Measurements from ENCODE around the gene ATP5MK.
A peak's percentile ranks its signal among the peaks of the same experiment; 100 is the strongest.

ATP5MK gene

DNA sequence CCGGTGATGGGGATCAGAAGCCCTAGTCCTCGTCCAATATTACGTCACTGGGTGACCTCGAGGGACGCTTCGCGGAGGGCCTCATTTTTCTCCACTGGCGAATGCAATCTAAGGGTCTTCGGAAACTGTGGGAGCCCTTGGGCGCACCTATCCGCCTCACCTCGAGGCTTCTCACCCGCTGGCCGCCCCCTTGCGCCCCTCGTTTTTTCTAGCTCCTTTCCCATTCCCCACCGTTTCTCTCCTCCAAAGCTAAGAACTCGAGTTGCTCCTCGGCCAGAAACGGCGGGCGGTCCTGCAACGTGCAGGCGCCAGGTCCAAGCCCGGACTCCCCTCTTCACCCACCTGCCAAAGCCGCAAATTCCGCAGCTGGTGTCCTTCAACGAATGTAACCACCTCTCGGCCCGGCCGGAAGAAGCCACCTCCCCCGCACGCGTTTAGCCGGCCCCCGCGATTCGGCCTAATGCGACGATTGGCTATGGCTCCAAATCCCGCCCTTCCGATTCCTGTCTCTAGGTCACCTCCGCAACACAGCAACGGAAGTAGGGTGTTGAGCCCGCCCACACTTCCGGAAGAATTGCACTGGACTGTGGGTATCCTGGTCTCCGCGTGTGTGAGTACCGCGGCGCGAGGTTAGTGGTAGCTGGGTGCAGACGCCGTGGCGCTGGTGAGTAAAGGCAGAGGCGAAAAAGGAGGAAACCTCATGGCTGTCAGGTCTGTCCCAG, at the start of gene ATP5MK, which contains the start of gene PDCD11:
TSS of gene ATP5MK (minus strand) at position 409 of the 722 bp plus-strand sequence. CDS start 4,018 bp downstream, outside the sequence.
TSS of gene PDCD11 (plus strand) at position 560 of the 722 bp plus-strand sequence. CDS start 1,801 bp downstream, outside the sequence.
- ChIA-PET POLR2A (interaction anchor here (0.8 kb wide), 1 partner anchor 28 kb away, joined by 5 read pairs; the partner anchor contains the start of gene TAF5), CTCF (interaction anchor here (0.8 to 3.9 kb wide), 7 partner anchors 12 to 479 kb away, joined by 3 to 23 read pairs (median 4); partner anchors contain the start of gene TAF5)
- TF ChIP-seq CTCF (IDR thresholded peaks at IDR 0.05; ENCODE audit: control extremely low read depth, extremely low read depth, low read depth, missing control alignments): no peak

DNA sequence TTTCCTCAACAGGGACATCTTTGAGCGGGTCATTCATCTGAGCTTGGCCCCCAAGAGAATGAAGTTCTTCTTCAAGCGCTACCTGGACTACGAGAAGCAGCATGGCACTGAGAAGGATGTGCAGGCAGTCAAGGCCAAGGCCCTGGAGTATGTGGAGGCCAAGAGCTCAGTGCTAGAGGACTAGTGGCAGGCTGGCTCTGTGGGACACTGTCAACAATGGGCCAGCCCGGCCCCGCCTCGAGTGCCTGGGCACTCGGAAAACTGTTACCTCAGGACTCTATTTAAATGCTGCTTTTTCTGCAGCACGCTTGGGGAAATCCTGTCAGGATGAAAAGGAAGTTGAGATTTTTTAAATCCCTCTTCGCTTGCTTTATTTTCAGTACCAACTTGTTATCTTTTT, 49.1 kb upstream of the ATP5MK start:
- ChIA-PET CTCF (interaction anchor here (1.0 kb wide), 1 partner anchor 38 kb away, joined by 3 read pairs; no protein-coding TSS in a partner anchor), POLR2A (no interaction called here)
- DNase-seq (ENCODE audit: extremely low spot score): no peak
- no peak for TF ChIP-seq CTCF (IDR thresholded peaks at IDR 0.05; ENCODE audit: control extremely low read depth, extremely low read depth, low read depth, missing control alignments)

More for the DNA sequence above, at the start of gene ATP5MK, which contains the start of gene PDCD11:
- DNase-seq (ENCODE audit: extremely low spot score): peak; percentile 98

GRCh38 chr10:103444478-103444877, 48.2 kb upstream of the ATP5MK start:
- TF ChIP-seq CTCF (IDR thresholded peaks at IDR 0.05; ENCODE audit: control extremely low read depth, extremely low read depth, low read depth, missing control alignments): no peak
- no peak for DNase-seq (ENCODE audit: extremely low spot score)
- CTCF ChIA-PET: interaction anchor here (0.8 to 1.0 kb wide), 2 partner anchors 28 to 39 kb away, joined by 3 read pairs; no protein-coding TSS in a partner anchor
- POLR2A ChIA-PET: no interaction called here

- ChIA-PET CTCF (interaction anchor here (0.8 to 1.1 kb wide), 2 partner anchors 27 to 34 kb away, joined by 3 read pairs; no protein-coding TSS in a partner anchor), POLR2A (interaction anchor here (0.5 kb wide), 1 partner anchor 23 kb away, joined by 4 read pairs; no protein-coding TSS in a partner anchor)
- no peak for DNase-seq (ENCODE audit: extremely low spot score)
- TF ChIP-seq CTCF (IDR thresholded peaks at IDR 0.05; ENCODE audit: control extremely low read depth, extremely low read depth, low read depth, missing control alignments): no peak
Measured at GRCh38 chr10:103443475-103444185, 47.4 kb upstream of the ATP5MK start.

DNA sequence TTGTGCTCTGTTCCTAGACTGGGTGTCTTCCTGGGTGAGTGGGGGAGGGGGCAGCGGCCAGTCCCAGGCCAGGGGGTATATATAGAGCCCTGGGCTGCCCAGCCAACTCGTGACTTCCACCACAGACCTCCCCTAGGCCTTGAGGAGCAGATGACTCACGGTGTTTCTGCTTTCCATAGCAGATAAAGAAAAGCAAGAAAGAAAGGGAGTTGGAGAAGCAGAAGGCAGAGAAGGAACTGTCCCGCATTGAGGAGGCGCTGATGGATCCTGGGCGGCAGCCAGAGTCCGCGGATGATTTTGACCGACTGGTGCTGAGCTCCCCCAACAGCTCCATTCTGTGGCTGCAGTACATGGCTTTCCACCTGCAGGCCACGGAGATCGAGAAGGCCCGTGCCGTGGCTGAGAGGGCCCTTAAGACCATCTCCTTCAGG, 45.8 kb upstream of the ATP5MK start:
- POLR2A ChIA-PET: no interaction called here
- TF ChIP-seq CTCF (IDR thresholded peaks at IDR 0.05; ENCODE audit: control extremely low read depth, extremely low read depth, low read depth, missing control alignments): no peak
- DNase-seq (ENCODE audit: extremely low spot score): no peak
- CTCF ChIA-PET: interaction anchor here (1.1 to 1.8 kb wide), 2 partner anchors 26 to 44 kb away, joined by 5 read pairs; no protein-coding TSS in a partner anchor

DNA sequence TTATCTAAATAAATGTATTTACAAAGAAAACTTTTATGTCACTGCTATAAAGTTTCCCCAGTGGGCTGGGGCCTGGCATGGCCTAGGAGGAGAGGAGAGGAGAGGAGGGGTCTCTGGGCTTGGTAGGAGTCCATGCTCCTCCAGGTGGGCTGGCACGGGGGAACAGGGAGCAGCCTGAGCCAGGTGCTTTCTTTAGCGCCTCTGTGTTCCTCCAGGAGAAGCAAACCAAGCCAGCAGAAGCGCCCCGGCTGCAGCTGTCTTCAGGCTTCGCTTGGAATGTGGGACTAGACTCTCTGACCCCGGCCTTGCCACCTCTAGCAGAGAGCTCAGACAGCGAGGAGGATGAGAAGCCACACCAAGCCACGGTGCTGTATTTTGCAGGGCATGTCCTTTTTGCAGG, 45.3 kb upstream of the ATP5MK start:
- ChIA-PET CTCF (interaction anchor here (1.1 to 1.8 kb wide), 2 partner anchors 25 to 45 kb away, joined by 5 read pairs; no protein-coding TSS in a partner anchor), POLR2A (no interaction called here)

More for the DNA sequence above, 45.3 kb upstream of the ATP5MK start:
- no peak for TF ChIP-seq CTCF (IDR thresholded peaks at IDR 0.05; ENCODE audit: control extremely low read depth, extremely low read depth, low read depth, missing control alignments)
- DNase-seq (ENCODE audit: extremely low spot score): no peak
